Activated CD4-positive, alpha-beta T cell treated with anti-CD3 and anti-CD28 coated beads for 48 hours (primary cell): ENCODE results near the gene PIM3.
"Not testable (repeated sequence)": the region's sequence is repeated elsewhere in the genome, so short reads cannot be mapped to it uniquely, and the experiment has no call there.

Source experiments
- DNase-seq: peaks from one replicate; pipeline ENCODE4 v3.0.0-alpha.2; 2020

The PIM3 gene

DNA sequence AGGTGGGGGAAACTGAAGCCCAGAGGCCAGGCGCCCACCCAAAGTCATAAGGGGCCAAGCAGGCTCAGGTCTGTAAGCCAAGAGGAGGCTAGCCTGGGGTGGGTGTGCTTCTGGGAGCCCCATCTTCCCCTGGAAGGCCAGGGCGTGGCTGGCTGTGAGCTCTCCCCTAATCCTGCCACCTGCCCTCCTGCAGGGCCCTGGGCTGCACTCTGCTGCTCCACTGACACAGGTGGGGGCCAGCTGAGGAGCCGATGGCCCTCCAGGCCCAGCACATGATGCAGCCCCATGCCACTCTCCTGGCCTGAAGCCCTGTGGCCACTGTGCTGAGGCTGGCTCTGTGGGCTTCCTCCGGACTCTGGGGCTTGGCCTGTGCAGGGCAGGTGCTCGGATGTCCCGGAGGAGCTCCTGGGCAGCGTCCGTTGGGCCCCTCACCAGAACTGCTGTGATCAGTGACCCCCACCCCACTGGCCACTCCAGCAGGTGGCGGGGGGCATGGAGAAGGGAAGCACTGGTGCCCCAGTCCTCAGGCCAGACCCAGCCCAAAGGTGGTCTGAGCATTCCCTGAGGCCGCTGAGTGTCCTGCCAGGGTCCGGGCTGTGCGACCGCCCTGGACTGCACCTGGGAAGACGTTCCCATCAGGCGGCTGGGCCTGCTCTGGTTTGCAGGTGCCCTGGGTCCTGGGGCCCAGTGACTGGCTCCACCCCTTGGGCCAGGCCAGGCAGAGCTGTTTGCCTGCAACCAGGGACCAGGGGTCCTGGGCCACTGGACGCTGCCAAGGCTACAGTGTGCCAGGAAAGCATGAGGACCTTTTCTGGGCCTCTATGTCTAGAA is 8.5 kb downstream of the PIM3 start:
- peak; percentile 17 for DNase-seq

- peak; percentile 24 for DNase-seq
Measured at GRCh38 chr22:49969751-49970527, 9.4 kb downstream of the PIM3 start.

DNA sequence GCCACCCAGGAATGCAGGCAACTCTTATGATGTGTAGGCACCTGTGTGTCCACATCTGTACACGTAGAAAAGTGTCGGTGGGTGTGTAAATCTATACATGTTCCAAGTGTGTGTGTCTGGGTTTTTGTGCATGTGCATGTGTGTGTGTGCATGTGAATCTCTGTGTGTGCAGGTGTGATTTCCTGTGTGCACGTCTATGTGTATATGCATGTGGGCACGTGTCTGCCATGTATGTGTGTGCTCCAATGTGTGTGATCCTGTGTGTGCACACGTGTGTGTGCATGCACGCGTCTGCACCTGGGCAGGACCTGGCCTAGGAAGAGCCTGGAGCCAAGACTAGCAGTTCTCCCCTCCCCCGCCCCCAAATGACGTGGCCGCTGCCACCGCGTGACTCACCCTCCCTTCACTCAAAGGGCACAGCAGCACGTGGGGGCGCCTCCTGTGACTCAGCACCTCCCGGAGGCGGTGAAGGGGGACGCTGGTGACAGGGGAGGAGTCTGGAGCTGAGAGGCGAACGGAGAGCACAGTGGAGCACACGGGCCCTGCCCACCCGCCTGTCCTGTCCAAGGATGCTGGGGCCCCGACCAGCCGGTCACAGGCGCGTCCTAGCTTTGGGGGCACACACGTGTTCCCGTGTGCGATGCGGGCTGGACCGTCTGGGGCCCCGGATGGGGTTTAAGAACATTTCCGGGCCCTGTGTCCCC is 10.1 kb downstream of the PIM3 start:
- DNase-seq: peak; percentile 98

GRCh38 chr22:49971232-49972162 is 10.9 kb downstream of the PIM3 start:
- peak; percentile 86 for DNase-seq

DNA sequence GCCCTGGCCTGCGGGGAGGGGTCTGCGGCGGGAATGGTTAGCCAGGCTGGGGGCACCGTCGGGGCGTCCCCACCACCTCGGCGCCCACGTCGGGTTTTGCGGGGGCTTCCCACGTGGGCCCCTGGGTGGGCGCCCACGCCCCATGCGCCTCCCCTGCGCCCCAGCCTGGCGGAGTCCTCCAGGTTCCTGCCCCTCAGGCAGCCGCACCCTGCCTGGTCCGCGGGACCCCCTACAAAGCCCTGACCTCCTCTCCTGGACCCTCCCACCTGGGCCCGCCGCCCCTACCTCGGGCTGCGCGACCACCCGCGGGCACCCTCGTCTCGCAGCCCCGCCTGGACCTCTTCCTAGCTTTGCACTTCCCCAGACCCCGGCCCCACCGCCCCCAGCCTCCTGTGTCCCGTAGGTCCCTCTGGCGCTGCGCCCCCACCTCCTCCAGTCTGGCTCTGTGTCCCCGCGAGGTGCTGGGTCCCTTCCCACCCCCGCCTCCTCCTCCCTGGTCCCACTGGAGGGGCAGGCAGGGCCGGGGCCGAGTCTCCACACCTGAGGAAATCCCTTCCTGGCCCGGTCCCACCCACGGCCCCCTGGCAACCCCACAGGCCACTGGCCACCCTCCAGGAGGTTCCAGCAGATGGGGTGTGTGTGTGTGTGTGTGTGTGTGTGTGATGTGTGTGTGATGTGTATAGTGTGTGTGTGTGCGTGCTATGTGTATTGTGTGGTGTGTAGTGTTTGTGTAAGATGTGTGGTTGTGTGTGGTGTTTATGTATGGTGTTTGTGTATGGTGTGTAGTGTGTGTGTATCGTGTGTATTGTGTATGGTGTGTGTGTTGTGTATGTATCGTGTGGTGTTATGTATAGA is 11.8 kb downstream of the PIM3 start:
- DNase-seq: peak; percentile 37

DNA sequence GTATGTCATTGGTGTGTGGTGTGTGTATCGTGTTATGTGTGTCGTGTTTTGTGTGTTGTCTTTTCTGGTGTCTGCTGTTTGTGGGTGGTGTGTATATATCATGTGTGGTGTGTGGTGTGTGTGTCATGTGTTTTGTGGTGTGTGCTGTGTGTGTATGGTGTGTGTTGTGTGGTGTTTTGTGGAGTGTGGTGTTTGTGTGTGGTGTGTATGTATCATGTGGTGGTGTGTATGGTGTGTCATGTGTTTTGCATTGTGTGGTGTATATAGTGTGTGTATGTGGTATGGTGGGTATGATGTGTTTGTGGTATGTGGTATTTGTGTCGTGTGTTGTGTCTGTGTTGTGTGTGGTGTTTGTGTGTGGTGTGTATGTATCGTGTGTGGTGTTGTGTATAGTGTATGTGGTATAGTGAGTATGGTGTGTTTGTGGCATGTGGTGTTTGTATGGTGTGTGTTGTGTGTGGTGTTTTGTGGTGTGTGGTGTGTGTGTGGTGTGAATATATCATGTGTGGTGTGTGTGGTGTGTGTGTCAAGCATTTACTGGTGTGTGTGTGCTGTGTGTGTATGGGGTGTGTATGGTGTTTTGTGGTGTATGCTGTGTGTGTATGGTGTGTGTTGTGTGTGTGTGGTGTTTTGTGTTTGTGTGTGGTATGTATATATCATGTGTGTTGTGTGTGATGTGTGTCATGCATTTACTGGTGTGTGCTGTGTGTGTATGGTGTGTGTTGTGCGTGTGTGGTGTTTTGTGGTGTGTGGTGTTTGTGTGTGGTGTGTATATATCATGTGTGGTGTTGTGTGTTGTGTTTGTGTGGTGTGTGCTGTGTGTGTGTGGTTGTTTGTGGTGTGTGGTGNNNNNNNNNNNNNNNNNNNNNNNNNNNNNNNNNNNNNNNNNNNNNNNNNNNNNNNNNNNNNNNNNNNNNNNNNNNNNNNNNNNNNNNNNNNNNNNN is 12.7 kb downstream of the PIM3 start:
- peak; percentile 3 for DNase-seq

DNA sequence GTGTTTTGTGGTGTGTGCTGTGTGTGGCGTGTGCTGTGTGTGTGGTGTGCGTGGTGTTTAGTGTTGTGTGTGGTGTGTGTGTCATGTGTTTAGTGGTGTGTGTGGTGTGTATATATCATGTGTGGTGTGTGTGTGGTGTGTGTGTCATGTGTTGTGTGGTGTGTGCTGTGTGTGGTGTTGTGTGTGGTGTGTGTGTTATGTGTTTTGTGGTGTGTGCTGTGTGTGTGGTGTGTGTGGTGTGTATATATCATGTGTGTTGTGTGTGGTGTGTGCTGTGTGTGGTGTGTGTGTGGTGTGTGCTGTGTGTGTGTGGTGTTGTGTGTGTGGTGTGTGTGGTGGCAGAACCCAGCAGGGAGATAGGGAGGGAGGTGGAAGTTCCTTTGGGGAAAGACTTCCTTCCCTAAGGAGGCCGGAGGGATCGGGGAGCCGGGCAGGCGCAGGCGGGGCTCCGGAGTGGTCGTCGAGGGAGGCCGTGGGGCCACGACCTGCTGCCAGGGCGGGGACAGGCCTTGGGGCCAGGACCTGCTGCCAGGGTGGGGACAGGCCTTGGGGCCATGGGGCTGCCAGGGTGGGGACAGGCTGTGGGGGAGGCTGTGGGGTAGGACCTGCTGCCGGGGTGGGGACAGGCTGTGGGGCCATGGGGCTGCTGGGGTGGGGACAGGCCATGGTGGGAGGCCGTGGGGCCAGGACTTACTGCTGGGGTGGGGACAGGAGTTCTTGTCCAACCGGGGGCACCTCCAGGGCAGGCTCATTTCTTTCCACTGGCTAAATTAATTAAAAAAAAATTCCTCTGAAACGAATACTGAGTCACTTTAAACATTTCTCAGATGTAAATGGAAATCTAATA is 15.2 kb downstream of the PIM3 start:
- peak; percentile 73 for DNase-seq

- peak; percentile 74 for DNase-seq
Measured at GRCh38 chr22:49976439-49977175, 16.0 kb downstream of the PIM3 start.

GRCh38 chr22:49977578-49977977 is 17.0 kb downstream of the PIM3 start:
- DNase-seq: peak; percentile 3

- peak; percentile 74 for DNase-seq
Measured at GRCh38 chr22:49979587-49980264, 19.2 kb downstream of the PIM3 start.

- not testable (repeated sequence) for DNase-seq
Measured at GRCh38 chr22:49981799-49982198, 21.2 kb downstream of the PIM3 start.

GRCh38 chr22:49983148-49984042 is 22.8 kb downstream of the PIM3 start:
- DNase-seq: peak; percentile 43

GRCh38 chr22:49986325-49986724 is 25.8 kb downstream of the PIM3 start:
- no peak for DNase-seq

GRCh38 chr22:49989826-49990225 is 29.3 kb downstream of the PIM3 start:
- not testable (repeated sequence) for DNase-seq

DNA sequence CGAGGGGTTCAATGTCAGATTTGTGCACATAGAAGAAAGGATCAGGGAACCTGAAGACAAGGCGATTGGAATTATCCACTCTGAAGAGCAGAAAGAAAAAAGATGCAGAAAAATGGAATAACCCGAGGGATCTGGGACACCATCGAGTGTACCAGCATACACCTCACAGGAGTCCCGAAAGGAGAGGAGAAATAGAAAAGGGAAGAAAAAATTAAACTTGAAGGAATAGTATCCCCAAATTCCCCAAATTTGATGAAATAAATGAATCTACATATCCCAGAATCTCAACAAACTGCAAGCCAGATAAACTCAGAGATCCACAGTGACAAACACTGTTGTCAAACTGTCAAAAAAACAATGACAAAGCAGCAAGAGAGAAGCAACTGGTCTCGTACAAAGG is 30.6 kb downstream of the PIM3 start:
- DNase-seq: no peak

DNA sequence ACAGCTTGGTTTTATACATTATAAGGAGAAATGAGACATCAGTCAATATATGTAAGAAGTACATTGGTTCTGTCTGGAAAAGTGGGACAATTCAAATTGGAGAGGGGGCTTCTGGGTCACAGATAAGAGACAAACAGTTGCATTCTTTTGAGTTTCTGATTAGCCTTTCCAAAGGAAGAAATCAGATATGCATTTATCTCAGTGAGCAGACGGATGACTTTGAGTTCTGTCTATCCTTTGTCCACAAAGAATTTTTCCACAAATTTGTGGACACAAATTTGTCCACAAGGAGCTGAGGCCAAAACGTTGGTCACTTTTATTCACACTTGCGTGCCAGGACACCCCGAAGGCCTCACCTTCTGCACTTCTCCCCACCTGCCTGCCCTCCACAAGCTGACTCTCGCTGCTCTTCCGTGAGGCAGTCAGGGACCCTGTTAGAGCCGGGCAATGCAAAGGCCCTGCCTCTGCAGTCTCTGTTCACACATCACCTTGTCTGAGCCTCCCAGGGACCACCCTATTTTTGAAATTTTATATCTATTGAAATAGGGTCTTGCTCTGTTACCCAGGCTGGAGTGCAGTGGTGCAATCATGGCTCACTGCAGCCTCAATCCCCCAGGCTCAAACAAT is 31.4 kb downstream of the PIM3 start:
- DNase-seq: no peak
